Keratinocyte (primary cell): Measurements from ENCODE around the gene MED27. TPM values are rescaled to one million over a fixed set of nuclear protein-coding genes. Genes with fewer than 3 reads are reported as not detected.

ENCODE experiments used
- DNase-seq: peaks from one replicate; pipeline ENCODE4 v3.0.0-alpha.2; 2011; ENCODE audit warnings: low read depth, missing footprints, low spot score
- FAIRE-seq: peaks from 2 replicates; lab custom pipeline; 2011; peaks lifted over from hg19 to GRCh38; lab: Jason Lieb, UNC
- H2AFZ ChIP-seq: 2 replicates; pipeline ENCODE4 v1.6.0; 2012; ENCODE audit warnings: low read length, control low read depth, inconsistent platforms; ENCODE audit not compliant: control insufficient read depth
- H3K27ac ChIP-seq: 2 replicates; pipeline ENCODE4 v1.5.1; 2011; ENCODE audit warnings: low read length; ENCODE audit not compliant: control insufficient read depth, insufficient read depth
- H3K27me3 ChIP-seq: 3 replicates; pipeline ENCODE4 v1.6.0; 2011; ENCODE audit warnings: low read length; ENCODE audit not compliant: control insufficient read depth, insufficient read depth; ENCODE audit errors: extremely low read depth
- H3K36me3 ChIP-seq, 2 experiments: 2 replicates in 1 of 2; 3 replicates in 1 of 2; pipeline ENCODE4 v1.5.1; 2011; ENCODE audit warnings: low read length in 2 of 2, mild to moderate bottlenecking in 1 of 2; ENCODE audit not compliant: control insufficient read depth in 2 of 2, insufficient read depth in 2 of 2; ENCODE audit errors: extremely low read depth in 1 of 2
- H3K4me1 ChIP-seq: 3 replicates; pipeline ENCODE4 v1.5.1; 2011; ENCODE audit warnings: low read length; ENCODE audit not compliant: control insufficient read depth, insufficient read depth; ENCODE audit errors: extremely low read depth
- H3K4me2 ChIP-seq: 3 replicates; pipeline ENCODE4 v1.6.0; 2011; ENCODE audit warnings: low read depth, low read length; ENCODE audit not compliant: control insufficient read depth, insufficient read depth; ENCODE audit errors: extremely low read depth
- H3K4me3 ChIP-seq, 3 experiments: fragments of 200-600 bp in 1 of 3; sonication (generic) in 1 of 3; 2 replicates in 2 of 3; 3 replicates in 1 of 3; pipeline ENCODE4 v1.5.1; 2011 to 2016; ENCODE audit warnings: low read length in 3 of 3, mild to moderate bottlenecking in 3 of 3, control low read depth in 2 of 3, inconsistent platforms in 1 of 3, low read depth in 1 of 3, mixed read lengths in 1 of 3, mixed run types in 1 of 3, moderate library complexity in 1 of 3; ENCODE audit not compliant: control insufficient read depth in 2 of 3, insufficient read depth in 2 of 3; ENCODE audit errors: extremely low read depth in 1 of 3
- H3K79me2 ChIP-seq: 2 replicates; pipeline ENCODE4 v1.6.0; 2012; ENCODE audit warnings: low read length; ENCODE audit not compliant: control insufficient read depth, insufficient read depth
- H3K9ac ChIP-seq: 3 replicates; pipeline ENCODE4 v1.6.0; 2011; ENCODE audit warnings: low read length; ENCODE audit not compliant: control insufficient read depth, insufficient read depth; ENCODE audit errors: extremely low read depth
- H3K9me1 ChIP-seq: 3 replicates; pipeline ENCODE4 v1.6.0; 2011; ENCODE audit warnings: low read length; ENCODE audit not compliant: control insufficient read depth, insufficient read depth; ENCODE audit errors: extremely low read depth
- H3K9me3 ChIP-seq: 2 replicates; pipeline ENCODE4 v1.5.1; 2012; ENCODE audit warnings: low read depth, low read length; ENCODE audit not compliant: control insufficient read depth
- H4K20me1 ChIP-seq: 3 replicates; pipeline ENCODE4 v1.6.0; 2011; ENCODE audit warnings: low read length; ENCODE audit not compliant: control insufficient read depth, insufficient read depth; ENCODE audit errors: extremely low read depth
- CTCF ChIP-seq, 3 experiments: IDR thresholded peaks in 1 of 3; conservative IDR thresholded peaks in 1 of 3; optimal IDR thresholded peaks in 1 of 3; 2 replicates in 2 of 3; 3 replicates in 1 of 3; pipeline versions ENCODE3 to v1.5.1; 2011; ENCODE audit warnings: low read length in 3 of 3, mild to moderate bottlenecking in 3 of 3, moderate library complexity in 2 of 3, control low read depth in 1 of 3, inconsistent platforms in 1 of 3; ENCODE audit not compliant: insufficient read depth in 2 of 3; ENCODE audit errors: extremely low read depth in 1 of 3
- EZH2 ChIP-seq: IDR thresholded peaks from one replicate; pipeline ENCODE4 v1.6.1; 2012; ENCODE audit warnings: inconsistent platforms, mild to moderate bottlenecking, low read length, moderate library complexity
- dilution Hi-C: fragments of 300-500 bp; cut with MboI; formaldehyde crosslinking; loops from one replicate; pipeline ENCODE4 v1.7.0; 2020; ENCODE audit warnings: low sequenced_read_pairs; ENCODE audit not compliant: extremely low pct_ligation_motif_present
- polyA plus RNA-seq, 5 experiments: library from polyadenylated mRNA; depleted of rRNA in 3 of 5; stranded (reverse) in 3 of 5; stranded (forward) in 1 of 5; unstranded in 1 of 5; fragments of >200 nt; gene quantifications; 1 replicate in 1 of 5; 2 replicates in 3 of 5; 3 replicates in 1 of 5; pipeline versions ENCODE4 v1.2.1 to v1.2.3, GENCODE V29; 2011 to 2012; ENCODE audit warnings: missing spikeins in 2 of 5, low read depth in 1 of 5, low replicate concordance in 1 of 5

Gene MED27
- polyA plus RNA-seq, 1 donor (not counting 4 experiments of a cell fraction or from before 2014, with no cell fraction given): 39.0 TPM

DNA sequence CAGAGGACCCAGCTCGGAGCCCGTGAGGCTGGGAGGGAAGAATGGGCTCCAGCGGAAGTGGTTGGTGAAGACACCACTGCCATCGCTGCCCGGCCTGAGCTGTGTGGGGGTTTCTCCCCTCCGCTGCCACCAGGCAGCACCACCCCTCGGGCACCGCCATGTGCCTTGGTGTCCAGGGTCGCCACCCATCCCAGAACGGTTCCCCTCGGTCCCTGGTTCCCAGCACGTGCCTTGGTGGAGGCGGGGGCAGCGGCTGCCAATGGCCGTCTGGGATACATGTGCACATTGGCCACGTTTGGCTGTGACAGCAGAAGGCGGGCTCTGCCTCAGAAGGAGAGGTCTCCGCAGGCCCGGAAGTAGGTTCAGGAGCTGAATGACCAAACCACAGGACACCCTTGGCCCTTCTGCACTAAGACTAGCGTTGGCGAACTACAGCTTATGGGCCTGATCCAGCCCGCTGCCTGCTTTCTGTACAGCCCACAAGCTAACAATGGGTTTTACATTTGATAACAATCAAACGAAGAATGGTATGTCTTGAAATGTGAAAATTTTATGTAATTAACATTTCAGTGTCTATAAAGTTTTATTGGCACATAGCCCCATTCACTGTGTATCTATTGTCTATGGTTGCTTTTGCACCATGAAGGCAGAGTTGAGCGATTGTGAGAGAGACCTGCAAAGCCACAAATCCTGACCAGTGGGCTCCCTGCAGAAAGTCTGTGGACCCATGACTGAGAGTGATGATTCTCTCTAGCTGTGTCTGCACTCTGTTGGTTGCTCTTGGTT lies 248.1 kb downstream of the MED27 start:
- peaks cover 17% of the 10 kb centered on the region for H3K9me3 ChIP-seq
- H3K27ac ChIP-seq: no peak overlapping the region
- H3K4me2 ChIP-seq: no peak overlapping the region
- H3K4me1 ChIP-seq: peaks cover 5% of the 10 kb centered on the region
- no peaks in the 10 kb centered on the region for H3K79me2 ChIP-seq
- H4K20me1 ChIP-seq: no peaks in the 10 kb centered on the region
- no peaks in the 10 kb centered on the region for H3K36me3 ChIP-seq
- peaks cover 36% of the 10 kb centered on the region for H3K27me3 ChIP-seq
- DNase-seq (no peak), FAIRE-seq (no peak)
- no peaks in the 10 kb centered on the region for H3K9me1 ChIP-seq
- dilution Hi-C loops: no loop called here
- H3K4me3 ChIP-seq: no peak overlapping the region
- no peak for TF ChIP-seq CTCF (optimal IDR thresholded peaks at IDR 0.05 in 1 of 3, IDR thresholded peaks at IDR 0.05 in 1 of 3, conservative IDR thresholded peaks at IDR 0.05 in 1 of 3; ENCODE audit: extremely low read depth in 1 of 3, insufficient read depth in 2 of 3, low read length in 3 of 3)
- TF ChIP-seq EZH2: no peak
- no peak overlapping the region for H3K9ac ChIP-seq
- no peak overlapping the region for H2AFZ ChIP-seq

DNA sequence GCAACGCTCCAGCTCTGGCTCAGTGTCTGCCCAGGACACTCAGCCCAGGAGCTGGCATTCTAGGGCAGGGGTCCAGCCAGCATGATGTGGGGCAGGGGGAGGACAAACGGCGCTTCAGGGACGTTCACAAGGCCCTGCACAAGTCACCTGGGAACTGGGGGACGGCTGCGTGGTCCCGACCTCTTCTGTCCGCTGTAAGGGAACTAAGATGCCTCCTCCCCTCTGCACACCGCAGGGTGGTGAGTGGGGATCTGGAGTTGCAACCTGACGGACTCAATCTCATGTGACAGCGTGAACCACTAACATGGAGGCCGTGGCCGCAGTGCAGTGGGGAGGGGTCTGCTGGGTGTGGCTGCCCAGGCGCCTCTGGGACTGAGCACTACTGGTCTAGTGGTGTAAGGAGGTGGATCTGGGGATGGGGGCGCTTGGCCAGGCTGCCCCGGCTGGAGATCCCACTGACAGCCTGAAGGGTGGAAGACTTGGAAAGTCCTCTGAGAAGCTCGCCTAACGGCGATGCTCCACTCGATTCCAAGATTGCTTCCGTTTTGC lies 251.8 kb downstream of the MED27 start:
- FAIRE-seq (no peak), DNase-seq (no peak)
- no peaks in the 10 kb centered on the region for H3K9me1 ChIP-seq
- H3K27me3 ChIP-seq: peaks cover 25% of the 10 kb centered on the region
- H3K36me3 ChIP-seq: no peaks in the 10 kb centered on the region
- H3K27ac ChIP-seq: no peak overlapping the region
- dilution Hi-C loops: no loop called here
- no peaks in the 10 kb centered on the region for H4K20me1 ChIP-seq
- peaks cover 6% of the 10 kb centered on the region for H3K4me1 ChIP-seq
- H3K4me2 ChIP-seq: no peak overlapping the region
- H3K9ac ChIP-seq: no peak overlapping the region
- no peak overlapping the region for H3K4me3 ChIP-seq
- H2AFZ ChIP-seq: no peak overlapping the region
- no peaks in the 10 kb centered on the region for H3K9me3 ChIP-seq
- TF ChIP-seq EZH2 (no peak), CTCF (optimal IDR thresholded peaks at IDR 0.05 in 1 of 3, IDR thresholded peaks at IDR 0.05 in 1 of 3, conservative IDR thresholded peaks at IDR 0.05 in 1 of 3; ENCODE audit: extremely low read depth in 1 of 3, insufficient read depth in 2 of 3, low read length in 3 of 3) (no peak)
- no peaks in the 10 kb centered on the region for H3K79me2 ChIP-seq
